Fibroblast of mammary gland (primary cell): ENCODE results near the gene GNG7.

Source experiments
- DNase-seq: peaks from one replicate; pipeline ENCODE4 v3.0.0-alpha.2; 2010; ENCODE audit warnings: low read depth
- H3K4me3 ChIP-seq: 2 replicates; pipeline ENCODE4 v1.5.1; 2011; ENCODE audit warnings: low read depth, mild to moderate bottlenecking, low read length, moderate library complexity; ENCODE audit not compliant: control insufficient read depth
- TF ChIP-seq, protein P1 (sequence below): conservative IDR thresholded peaks from 2 replicates; pipeline ENCODE4 v1.5.1; 2011; ENCODE audit warnings: low read depth, low read length, inconsistent platforms; ENCODE audit not compliant: control insufficient read depth, insufficient read depth

Gene GNG7

DNA sequence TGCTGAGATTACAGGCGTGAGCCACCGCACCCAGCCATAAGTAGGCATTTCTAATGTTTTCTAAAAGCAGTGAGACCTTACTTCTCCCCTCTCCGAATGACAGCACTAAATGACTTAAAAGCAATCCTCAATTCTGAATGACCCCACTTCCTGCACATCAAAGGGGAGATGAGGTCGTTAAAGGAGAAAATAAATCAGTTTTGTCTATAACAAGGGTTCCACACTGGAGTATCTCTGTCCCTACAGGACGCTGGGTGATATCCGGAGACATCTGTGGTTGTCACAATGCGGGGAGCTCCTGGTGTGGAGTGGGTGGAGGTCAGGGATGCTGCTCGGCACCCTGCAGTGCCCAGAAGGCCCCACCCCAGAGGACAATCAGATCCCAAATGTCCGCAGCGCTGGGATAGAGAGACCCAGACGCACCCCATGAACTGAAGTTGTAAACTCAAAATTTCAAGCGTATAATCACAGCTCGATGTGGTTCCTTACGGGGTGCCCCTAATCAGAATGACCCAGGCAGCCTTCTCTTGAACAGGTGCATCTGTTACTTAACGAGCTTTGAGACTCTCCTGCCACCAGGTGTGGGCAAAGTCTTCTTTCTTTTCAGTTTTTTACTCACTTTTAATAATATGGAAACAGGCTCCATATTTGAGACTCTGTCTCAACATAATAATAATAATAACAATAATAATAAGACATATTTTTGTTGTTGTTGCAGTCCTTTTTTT lies 2.9 kb downstream of the GNG7 start:
- DNase-seq = no peak
- no peak overlapping the region for H3K4me3 ChIP-seq
- TF ChIP-seq, protein P1, sequence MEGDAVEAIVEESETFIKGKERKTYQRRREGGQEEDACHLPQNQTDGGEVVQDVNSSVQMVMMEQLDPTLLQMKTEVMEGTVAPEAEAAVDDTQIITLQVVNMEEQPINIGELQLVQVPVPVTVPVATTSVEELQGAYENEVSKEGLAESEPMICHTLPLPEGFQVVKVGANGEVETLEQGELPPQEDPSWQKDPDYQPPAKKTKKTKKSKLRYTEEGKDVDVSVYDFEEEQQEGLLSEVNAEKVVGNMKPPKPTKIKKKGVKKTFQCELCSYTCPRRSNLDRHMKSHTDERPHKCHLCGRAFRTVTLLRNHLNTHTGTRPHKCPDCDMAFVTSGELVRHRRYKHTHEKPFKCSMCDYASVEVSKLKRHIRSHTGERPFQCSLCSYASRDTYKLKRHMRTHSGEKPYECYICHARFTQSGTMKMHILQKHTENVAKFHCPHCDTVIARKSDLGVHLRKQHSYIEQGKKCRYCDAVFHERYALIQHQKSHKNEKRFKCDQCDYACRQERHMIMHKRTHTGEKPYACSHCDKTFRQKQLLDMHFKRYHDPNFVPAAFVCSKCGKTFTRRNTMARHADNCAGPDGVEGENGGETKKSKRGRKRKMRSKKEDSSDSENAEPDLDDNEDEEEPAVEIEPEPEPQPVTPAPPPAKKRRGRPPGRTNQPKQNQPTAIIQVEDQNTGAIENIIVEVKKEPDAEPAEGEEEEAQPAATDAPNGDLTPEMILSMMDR = no peak

DNA sequence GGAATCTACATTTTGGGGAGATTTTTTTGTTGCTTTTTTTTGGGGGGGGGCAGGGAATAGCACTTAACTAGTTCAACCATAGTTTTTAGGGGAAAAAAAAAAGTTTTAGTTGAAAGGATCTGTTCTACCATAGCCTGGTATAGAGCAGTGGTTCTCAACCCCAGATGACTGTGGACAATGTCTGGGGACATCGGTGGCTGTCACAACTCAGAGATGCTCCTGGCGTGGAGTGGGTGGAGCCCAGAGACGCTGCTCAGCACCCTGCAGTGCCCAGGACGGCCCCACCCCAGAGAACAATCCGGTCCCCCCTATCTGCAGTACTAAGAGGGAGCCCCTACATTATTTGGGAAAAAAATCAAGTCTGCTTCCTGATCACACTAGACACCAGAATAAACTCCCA lies 8.3 kb downstream of the GNG7 start:
- H3K4me3 ChIP-seq = no peak overlapping the region
- no peak for DNase-seq
- TF ChIP-seq, protein P1 = no peak

DNA sequence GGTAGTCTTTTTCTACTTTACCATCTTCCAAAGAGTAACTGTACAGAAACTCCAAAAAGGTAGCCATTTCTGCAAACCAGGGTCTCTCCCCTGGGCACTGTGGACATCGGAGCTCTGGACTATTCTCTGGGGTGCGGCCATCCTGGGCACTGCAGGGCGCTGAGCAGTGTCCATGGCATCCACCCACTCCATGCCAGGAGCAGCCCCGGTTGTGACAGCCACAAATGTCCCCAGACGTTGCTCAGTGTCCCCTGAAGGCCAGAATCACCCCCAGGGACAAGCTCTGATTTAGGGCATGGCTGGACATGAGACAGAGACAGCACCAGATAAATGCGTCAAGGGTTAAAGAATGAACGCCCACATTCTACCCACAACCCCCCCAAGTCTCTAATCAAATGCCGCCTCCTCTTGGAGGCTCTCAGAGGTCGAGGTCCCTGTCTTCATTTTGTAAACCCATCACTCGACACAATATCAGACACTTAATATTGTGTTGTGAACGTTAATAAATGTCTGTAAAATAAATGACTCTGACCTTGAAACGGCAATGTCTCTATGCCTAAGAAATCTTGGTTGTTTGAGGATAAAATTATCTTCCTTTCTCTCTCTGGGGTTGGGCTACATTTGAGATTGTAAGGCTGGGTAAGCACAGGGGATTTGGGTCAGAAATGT lies 8.9 kb downstream of the GNG7 start:
- TF ChIP-seq, protein P1 = no peak
- H3K4me3 ChIP-seq = no peak overlapping the region
- DNase-seq = no peak

DNA sequence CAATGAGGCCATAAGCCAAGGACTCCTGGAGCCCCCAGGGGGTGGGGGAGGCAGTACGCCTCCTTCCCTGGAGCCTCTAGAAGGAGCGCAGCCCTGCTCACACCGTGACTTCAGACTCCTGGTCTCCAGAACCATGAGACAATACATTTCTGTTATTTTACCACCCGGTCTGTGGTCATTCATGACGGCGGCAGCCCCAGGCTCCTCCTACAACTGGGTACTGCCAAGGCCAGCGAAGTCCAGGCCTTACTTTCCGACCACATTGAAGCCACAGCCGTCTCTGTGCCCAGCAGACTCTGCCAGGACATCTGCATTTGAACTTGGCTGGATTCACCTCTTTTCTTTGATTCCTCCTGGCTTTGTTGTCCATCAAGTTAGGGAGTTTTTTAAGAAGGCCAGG lies 10.5 kb downstream of the GNG7 start:
- DNase-seq = no peak
- TF ChIP-seq, protein P1 = no peak
- H3K4me3 ChIP-seq = no peak overlapping the region

GRCh38 chr19:2690856-2691255 lies 11.6 kb downstream of the GNG7 start:
- no peak overlapping the region for H3K4me3 ChIP-seq
- DNase-seq = no peak
- TF ChIP-seq, protein P1 = no peak

- DNase-seq = no peak
- no peak overlapping the region for H3K4me3 ChIP-seq
- TF ChIP-seq, protein P1 = no peak
Measured at GRCh38 chr19:2686360-2686759, 16.1 kb downstream of the GNG7 start.
